ENCODE measurements around the gene VSIG10. TPM values are rescaled to one million over a fixed set of nuclear protein-coding genes. Genes with fewer than 3 reads are reported as not detected.
"Not testable (repeated sequence)": the region's sequence is repeated elsewhere in the genome, so short reads cannot be mapped to it uniquely, and the experiment has no call there.

Gene VSIG10
- total RNA-seq, 1 experiment from 2014 or later: 56.2 TPM

DNA sequence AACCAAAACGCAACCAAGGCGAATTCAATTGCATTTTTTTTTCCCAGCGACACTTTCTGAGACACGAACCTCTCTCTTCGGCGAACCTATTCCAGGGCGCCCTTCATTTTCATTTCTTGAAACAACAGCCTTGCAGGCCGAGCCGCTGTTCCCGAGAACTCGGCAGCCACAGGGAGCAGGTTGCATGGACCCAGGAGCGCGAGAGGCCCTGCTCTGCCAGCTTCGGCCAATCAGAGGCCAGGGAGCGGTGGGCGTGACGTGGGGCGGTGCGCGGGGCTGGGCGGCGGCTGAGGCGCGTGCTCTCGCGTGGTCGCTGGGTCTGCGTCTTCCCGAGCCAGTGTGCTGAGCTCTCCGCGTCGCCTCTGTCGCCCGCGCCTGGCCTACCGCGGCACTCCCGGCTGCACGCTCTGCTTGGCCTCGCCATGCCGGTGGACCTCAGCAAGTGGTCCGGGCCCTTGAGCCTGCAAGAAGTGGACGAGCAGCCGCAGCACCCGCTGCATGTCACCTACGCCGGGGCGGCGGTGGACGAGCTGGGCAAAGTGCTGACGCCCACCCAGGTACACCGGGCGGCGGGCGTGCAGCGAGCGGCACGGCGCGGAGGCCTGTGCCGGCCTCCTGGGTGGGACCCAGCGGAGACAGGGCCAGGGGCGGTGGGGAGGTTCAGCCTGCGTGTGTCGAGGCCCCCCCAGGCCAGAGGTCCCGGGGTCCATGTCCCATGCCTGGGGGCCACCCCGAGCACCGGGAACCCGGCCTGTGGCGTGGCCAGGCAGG lies 32.2 kb upstream of the VSIG10 start, which contains the start of gene PEBP1:
Gene PEBP1 (plus strand): TSS at position 337 of the 771 bp plus-strand sequence. CDS start 86 bp downstream, at position 423.
- in situ Hi-C loops (cut with HindIII; ENCODE audit: low pct_unique_long_range_greater_than_20kb, low sequenced_read_pairs): no loop called here
- Histone ChIP-seq H3K9me3 (ENCODE audit: control insufficient read depth, insufficient read depth, low read depth, low read length) (no peaks in the 10 kb centered on the region), H3K36me3 (ENCODE audit: control insufficient read depth, insufficient read depth, low read length) (no peaks in the 10 kb centered on the region; the same call in 1 of the 2 replicates), H3K27ac (ENCODE audit: low read length) (peak within 1 kb of the TSS; percentile 83), H3K4me3 (ENCODE audit: low read depth in 2 of 2, low read length in 2 of 2) (peak within 1 kb of the TSS; percentile 77 to 80), H3K4me1 (ENCODE audit: control insufficient read depth, insufficient read depth, low read length) (no peaks in the 10 kb centered on the region; the same call in 1 of the 2 replicates), H3K27me3 (ENCODE audit: control insufficient read depth, insufficient read depth, low read length) (no peaks in the 10 kb centered on the region)
- BruUV-seq (replicated peaks): no TSS peak
- 0 out of 2 replicates have a peak, but pooled peaks have one; percentile 84 for TF ChIP-seq SIN3A (IDR thresholded peaks at IDR 0.05; ENCODE audit: borderline replicate concordance, insufficient read depth, low read depth, low read length)
- TF ChIP-seq TCF7L2 (IDR thresholded peaks at IDR 0.05; ENCODE audit: low read depth, low read length): no peak
- TF ChIP-seq POLR2AphosphoS5 (IDR thresholded peaks at IDR 0.05; ENCODE audit: low read depth, low read length): peak; percentile 70
- DNase-seq (ENCODE audit: low read depth, low spot score): peak; percentile 35
- POLR2A ChIA-PET: interaction anchor here (0.6 to 0.8 kb wide), 2 partner anchors 146 to 1271 kb away, joined by 3 to 4 read pairs; no protein-coding TSS in a partner anchor
- CTCF ChIA-PET: interaction anchor here (1.1 kb wide), 1 partner anchor 240 kb away, joined by 4 read pairs; no protein-coding TSS in a partner anchor
- intact Hi-C loops (cut with micrococcal nuclease; ENCODE audit: unreplicated experiment): no loop called here
- peak; percentile 99 for ATAC-seq

DNA sequence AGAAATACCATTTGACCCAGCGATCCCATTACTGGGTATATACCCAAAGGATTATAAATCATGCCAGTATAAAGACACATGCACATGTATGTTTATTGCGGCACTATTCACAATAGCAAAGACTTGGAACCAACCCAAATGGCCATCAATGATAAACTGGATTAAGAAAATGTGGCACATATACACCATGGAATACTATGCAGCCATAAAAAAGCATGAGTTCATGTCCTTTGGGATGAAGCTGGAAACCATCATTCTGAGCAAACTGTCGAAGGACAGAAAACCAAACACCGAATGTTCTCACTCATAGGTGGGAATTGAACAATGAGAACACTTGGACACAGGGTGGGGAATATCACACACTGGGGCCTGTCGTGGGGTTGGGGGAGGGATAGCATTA lies 25.6 kb upstream of the VSIG10 start:
- POLR2A ChIA-PET; CTCF ChIA-PET; H3K36me3 ChIP-seq (ENCODE audit: control insufficient read depth, insufficient read depth, low read length); H3K27me3 ChIP-seq (ENCODE audit: control insufficient read depth, insufficient read depth, low read length); H3K4me3 ChIP-seq (ENCODE audit: low read depth in 2 of 2, low read length in 2 of 2); in situ Hi-C loops (cut with HindIII; ENCODE audit: low pct_unique_long_range_greater_than_20kb, low sequenced_read_pairs); DNase-seq (ENCODE audit: low read depth, low spot score); H3K9me3 ChIP-seq (ENCODE audit: control insufficient read depth, insufficient read depth, low read depth, low read length); H3K27ac ChIP-seq (ENCODE audit: low read length); ATAC-seq; intact Hi-C loops (cut with micrococcal nuclease; ENCODE audit: unreplicated experiment); BruUV-seq (replicated peaks); H3K4me1 ChIP-seq (ENCODE audit: control insufficient read depth, insufficient read depth, low read length): not testable (repeated sequence)

DNA sequence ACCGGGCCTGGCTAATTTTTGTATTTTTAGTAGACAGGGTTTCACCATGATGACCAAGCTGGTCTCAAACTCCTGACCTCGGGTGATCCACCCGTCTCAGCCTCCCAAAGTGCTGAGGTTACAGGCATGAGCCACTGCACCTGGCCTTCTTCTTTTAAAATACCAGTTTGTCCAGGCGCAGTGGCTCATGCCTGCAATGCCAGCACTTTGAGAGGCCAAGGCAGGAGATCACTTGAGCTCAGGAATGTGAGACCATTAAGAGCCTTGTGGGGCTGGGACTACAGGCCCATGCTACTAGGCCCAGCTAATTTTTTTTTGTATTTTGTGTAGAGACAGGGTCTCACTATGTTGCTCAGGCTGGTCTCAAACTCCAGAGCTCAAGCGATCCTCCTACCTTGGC lies 24.1 kb upstream of the VSIG10 start:
- Histone ChIP-seq H3K4me1 (ENCODE audit: control insufficient read depth, insufficient read depth, low read length) (no peaks in the 10 kb centered on the region; the same call in 1 of the 2 replicates), H3K27ac (ENCODE audit: low read length) (no peak overlapping the region), H3K9me3 (ENCODE audit: control insufficient read depth, insufficient read depth, low read depth, low read length) (no peaks in the 10 kb centered on the region), H3K4me3 (ENCODE audit: low read depth in 2 of 2, low read length in 2 of 2) (no peak overlapping the region), H3K36me3 (ENCODE audit: control insufficient read depth, insufficient read depth, low read length) (no peaks in the 10 kb centered on the region), H3K27me3 (ENCODE audit: control insufficient read depth, insufficient read depth, low read length) (no peaks in the 10 kb centered on the region)
- ATAC-seq (no peak), DNase-seq (ENCODE audit: low read depth, low spot score) (no peak)
- CTCF ChIA-PET: no interaction called here
- POLR2A ChIA-PET: no interaction called here
- intact Hi-C loops (cut with micrococcal nuclease; ENCODE audit: unreplicated experiment) (no loop called here), in situ Hi-C loops (cut with HindIII; ENCODE audit: low pct_unique_long_range_greater_than_20kb, low sequenced_read_pairs) (no loop called here)
- TF ChIP-seq SIN3A (IDR thresholded peaks at IDR 0.05; ENCODE audit: borderline replicate concordance, insufficient read depth, low read depth, low read length) (no peak), TCF7L2 (IDR thresholded peaks at IDR 0.05; ENCODE audit: low read depth, low read length) (no peak), POLR2AphosphoS5 (IDR thresholded peaks at IDR 0.05; ENCODE audit: low read depth, low read length) (no peak)
- TF ChIP-seq, protein P1, sequence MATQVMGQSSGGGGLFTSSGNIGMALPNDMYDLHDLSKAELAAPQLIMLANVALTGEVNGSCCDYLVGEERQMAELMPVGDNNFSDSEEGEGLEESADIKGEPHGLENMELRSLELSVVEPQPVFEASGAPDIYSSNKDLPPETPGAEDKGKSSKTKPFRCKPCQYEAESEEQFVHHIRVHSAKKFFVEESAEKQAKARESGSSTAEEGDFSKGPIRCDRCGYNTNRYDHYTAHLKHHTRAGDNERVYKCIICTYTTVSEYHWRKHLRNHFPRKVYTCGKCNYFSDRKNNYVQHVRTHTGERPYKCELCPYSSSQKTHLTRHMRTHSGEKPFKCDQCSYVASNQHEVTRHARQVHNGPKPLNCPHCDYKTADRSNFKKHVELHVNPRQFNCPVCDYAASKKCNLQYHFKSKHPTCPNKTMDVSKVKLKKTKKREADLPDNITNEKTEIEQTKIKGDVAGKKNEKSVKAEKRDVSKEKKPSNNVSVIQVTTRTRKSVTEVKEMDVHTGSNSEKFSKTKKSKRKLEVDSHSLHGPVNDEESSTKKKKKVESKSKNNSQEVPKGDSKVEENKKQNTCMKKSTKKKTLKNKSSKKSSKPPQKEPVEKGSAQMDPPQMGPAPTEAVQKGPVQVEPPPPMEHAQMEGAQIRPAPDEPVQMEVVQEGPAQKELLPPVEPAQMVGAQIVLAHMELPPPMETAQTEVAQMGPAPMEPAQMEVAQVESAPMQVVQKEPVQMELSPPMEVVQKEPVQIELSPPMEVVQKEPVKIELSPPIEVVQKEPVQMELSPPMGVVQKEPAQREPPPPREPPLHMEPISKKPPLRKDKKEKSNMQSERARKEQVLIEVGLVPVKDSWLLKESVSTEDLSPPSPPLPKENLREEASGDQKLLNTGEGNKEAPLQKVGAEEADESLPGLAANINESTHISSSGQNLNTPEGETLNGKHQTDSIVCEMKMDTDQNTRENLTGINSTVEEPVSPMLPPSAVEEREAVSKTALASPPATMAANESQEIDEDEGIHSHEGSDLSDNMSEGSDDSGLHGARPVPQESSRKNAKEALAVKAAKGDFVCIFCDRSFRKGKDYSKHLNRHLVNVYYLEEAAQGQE (IDR thresholded peaks at IDR 0.05; ENCODE audit: insufficient read depth in 1 of 2, low read depth in 2 of 2, low read length in 1 of 2): no peak
- TF ChIP-seq, protein P2, sequence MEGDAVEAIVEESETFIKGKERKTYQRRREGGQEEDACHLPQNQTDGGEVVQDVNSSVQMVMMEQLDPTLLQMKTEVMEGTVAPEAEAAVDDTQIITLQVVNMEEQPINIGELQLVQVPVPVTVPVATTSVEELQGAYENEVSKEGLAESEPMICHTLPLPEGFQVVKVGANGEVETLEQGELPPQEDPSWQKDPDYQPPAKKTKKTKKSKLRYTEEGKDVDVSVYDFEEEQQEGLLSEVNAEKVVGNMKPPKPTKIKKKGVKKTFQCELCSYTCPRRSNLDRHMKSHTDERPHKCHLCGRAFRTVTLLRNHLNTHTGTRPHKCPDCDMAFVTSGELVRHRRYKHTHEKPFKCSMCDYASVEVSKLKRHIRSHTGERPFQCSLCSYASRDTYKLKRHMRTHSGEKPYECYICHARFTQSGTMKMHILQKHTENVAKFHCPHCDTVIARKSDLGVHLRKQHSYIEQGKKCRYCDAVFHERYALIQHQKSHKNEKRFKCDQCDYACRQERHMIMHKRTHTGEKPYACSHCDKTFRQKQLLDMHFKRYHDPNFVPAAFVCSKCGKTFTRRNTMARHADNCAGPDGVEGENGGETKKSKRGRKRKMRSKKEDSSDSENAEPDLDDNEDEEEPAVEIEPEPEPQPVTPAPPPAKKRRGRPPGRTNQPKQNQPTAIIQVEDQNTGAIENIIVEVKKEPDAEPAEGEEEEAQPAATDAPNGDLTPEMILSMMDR (IDR thresholded peaks at IDR 0.05): no peak
- BruUV-seq (replicated peaks): no TSS peak

Measured in Panc1 (cell line).